ENCODE measurements around the gene SNRPA. TPM values are rescaled to one million over a fixed set of nuclear protein-coding genes. Genes with fewer than 3 reads are reported as not detected.

SNRPA gene
- total RNA-seq, 1 experiment from 2014 or later: 225 TPM

GRCh38 chr19:40809358-40810086 is 58.5 kb downstream of the SNRPA start:
- TF ChIP-seq, protein P1, sequence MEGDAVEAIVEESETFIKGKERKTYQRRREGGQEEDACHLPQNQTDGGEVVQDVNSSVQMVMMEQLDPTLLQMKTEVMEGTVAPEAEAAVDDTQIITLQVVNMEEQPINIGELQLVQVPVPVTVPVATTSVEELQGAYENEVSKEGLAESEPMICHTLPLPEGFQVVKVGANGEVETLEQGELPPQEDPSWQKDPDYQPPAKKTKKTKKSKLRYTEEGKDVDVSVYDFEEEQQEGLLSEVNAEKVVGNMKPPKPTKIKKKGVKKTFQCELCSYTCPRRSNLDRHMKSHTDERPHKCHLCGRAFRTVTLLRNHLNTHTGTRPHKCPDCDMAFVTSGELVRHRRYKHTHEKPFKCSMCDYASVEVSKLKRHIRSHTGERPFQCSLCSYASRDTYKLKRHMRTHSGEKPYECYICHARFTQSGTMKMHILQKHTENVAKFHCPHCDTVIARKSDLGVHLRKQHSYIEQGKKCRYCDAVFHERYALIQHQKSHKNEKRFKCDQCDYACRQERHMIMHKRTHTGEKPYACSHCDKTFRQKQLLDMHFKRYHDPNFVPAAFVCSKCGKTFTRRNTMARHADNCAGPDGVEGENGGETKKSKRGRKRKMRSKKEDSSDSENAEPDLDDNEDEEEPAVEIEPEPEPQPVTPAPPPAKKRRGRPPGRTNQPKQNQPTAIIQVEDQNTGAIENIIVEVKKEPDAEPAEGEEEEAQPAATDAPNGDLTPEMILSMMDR (conservative IDR thresholded peaks at IDR 0.05): no peak
- H3K27me3 Mint-ChIP-seq (ENCODE audit: low read depth): peaks cover 28% of the 10 kb centered on the region
- no peak overlapping the region for H3K23ac ChIP-seq (ENCODE audit: insufficient read length, low read depth, low read length)
- no peak overlapping the region for H3K14ac ChIP-seq (ENCODE audit: insufficient read depth, low read length)
- no peak overlapping the region for H3K27ac ChIP-seq (ENCODE audit: insufficient read length, low read depth, low read length)
- H3K4ac ChIP-seq (ENCODE audit: low read depth, low read length): no peak overlapping the region
- no peak overlapping the region for H4K8ac ChIP-seq (replicated peaks; ENCODE audit: insufficient read length, low read depth, low read length)
- H2AFZ ChIP-seq (ENCODE audit: low read length): no peak overlapping the region
- WGBS (ENCODE audit: extremely low coverage, insufficient read length, low lambda C conversion rate): no CpG with 5 or more reads among the region's 39 CpGs
- peaks cover 2% of the 10 kb centered on the region for H4K20me1 ChIP-seq (ENCODE audit: control insufficient read depth, insufficient read depth, insufficient read length)
- peaks cover under 1% of the 10 kb centered on the region for H3K79me1 ChIP-seq (ENCODE audit: insufficient read depth, low read depth, low read length, poor library complexity, severe bottlenecking)
- H3K27ac Mint-ChIP-seq: peak overlapping the region in 1 of 3 experiments; percentile 84; a peak in 3 of 7 replicates
- peaks cover 17 to 39% (median 25%) of the 10 kb centered on the region in 3 experiments; a peak in 6 of 7 replicates for H3K36me3 Mint-ChIP-seq (ENCODE audit: insufficient read depth in 1 of 3, low read depth in 3 of 3)
- no peaks in the 10 kb centered on the region for H3K27me3 ChIP-seq (ENCODE audit: insufficient read depth, low read length)
- H3K4me2 ChIP-seq (ENCODE audit: insufficient read depth, insufficient read length, low read length): peak overlapping the region; percentile 49
- no peak overlapping the region for H2BK120ac ChIP-seq (ENCODE audit: low read depth, low read length, poor library complexity, severe bottlenecking)
- H3K4me3 Mint-ChIP-seq: peak overlapping the region; percentile 81 to 91; a peak in 4 of 5 replicates
- no peak overlapping the region for H4K5ac ChIP-seq (ENCODE audit: insufficient read length, low read depth, low read length)
- no peaks in the 10 kb centered on the region; the same call in 1 of the 2 replicates for H3K79me2 ChIP-seq (ENCODE audit: insufficient read depth, low read length)
- no peak overlapping the region for H2BK20ac ChIP-seq (ENCODE audit: low read depth, low read length, poor library complexity, severe bottlenecking)
- no peak overlapping the region for H3K18ac ChIP-seq (ENCODE audit: insufficient read length, low read depth, low read length)
- H3K9ac ChIP-seq (ENCODE audit: extremely low read depth, insufficient read length, low read length): no peak overlapping the region
- H3K9me3 ChIP-seq (ENCODE audit: control insufficient read depth, low read depth, low read length): no peaks in the 10 kb centered on the region
- H3K23me2 ChIP-seq (ENCODE audit: insufficient read length, low read depth, low read length, poor library complexity, severe bottlenecking): peaks cover 12% of the 10 kb centered on the region
- no peak overlapping the region for H2BK5ac ChIP-seq (ENCODE audit: insufficient read length, low read length)
- H3K9me3 Mint-ChIP-seq: no peaks in the 10 kb centered on the region
- H2AK5ac ChIP-seq (ENCODE audit: insufficient read length, low read length): no peak overlapping the region
- H3K4me1 ChIP-seq (ENCODE audit: insufficient read depth, low read length): peaks cover 10% of the 10 kb centered on the region
- DNase-seq: no peak
- H2BK12ac ChIP-seq (ENCODE audit: insufficient read length, low read depth, low read length): no peak overlapping the region
- no peak overlapping the region for H4K91ac ChIP-seq (ENCODE audit: insufficient read length, low read depth, low read length)
- peaks cover 55 to 63% of the 10 kb centered on the region in 2 experiments for H3K4me1 Mint-ChIP-seq
- H2BK15ac ChIP-seq (ENCODE audit: low read depth, low read length): no peak overlapping the region
- no peak overlapping the region for H3T11ph ChIP-seq (ENCODE audit: low read length)
- no peak overlapping the region for H3K56ac ChIP-seq (ENCODE audit: insufficient read length, low read depth, low read length)
